Measurements from ENCODE around the gene SGCG. TPM values are rescaled to one million over a fixed set of nuclear protein-coding genes. Genes with fewer than 3 reads are reported as not detected.

SGCG gene
- not detected in 5 replicates for total RNA-seq (2022; extraction: Qiagen RNA extraction; ENCODE audit: low read depth)

GRCh38 chr13:23180711-23181110 is at the start of gene SGCG:
TSS of gene SGCG (plus strand) at chr13:23180979. CDS start at chr13:23203695, 22,716 bp downstream.

